ENCODE data around the gene MNX1.
A peak's percentile ranks its signal among the peaks of the same experiment; 100 is the strongest.

MNX1 gene

GRCh38 chr7:157032644-157033482 is 22.4 kb upstream of the MNX1 start:
- no peak for DNase-seq

GRCh38 chr7:157032128-157032527 is 21.7 kb upstream of the MNX1 start:
- no peak for DNase-seq

GRCh38 chr7:157028199-157028903 is 17.9 kb upstream of the MNX1 start:
- DNase-seq: no peak

GRCh38 chr7:157027568-157028198 is 17.2 kb upstream of the MNX1 start:
- no peak for DNase-seq

GRCh38 chr7:157024716-157025115 is 14.3 kb upstream of the MNX1 start:
- no peak for DNase-seq

GRCh38 chr7:157023589-157023905 is 13.1 kb upstream of the MNX1 start:
- DNase-seq: no peak

- DNase-seq: peak; percentile 67
Measured at GRCh38 chr7:157022681-157023588, 12.5 kb upstream of the MNX1 start.

GRCh38 chr7:157021871-157022680 is 11.6 kb upstream of the MNX1 start:
- peak; percentile 40 for DNase-seq

GRCh38 chr7:157021071-157021870 is 10.8 kb upstream of the MNX1 start:
- peak; percentile 50 for DNase-seq

GRCh38 chr7:157020514-157021070 is 10.1 kb upstream of the MNX1 start:
- peak; percentile 37 for DNase-seq

GRCh38 chr7:157019718-157020451 is 9.4 kb upstream of the MNX1 start:
- DNase-seq: no peak

GRCh38 chr7:157018997-157019608 is 8.6 kb upstream of the MNX1 start:
- peak; percentile 57 for DNase-seq

- DNase-seq: peak; percentile 54
Measured at GRCh38 chr7:157018328-157018996, 8.0 kb upstream of the MNX1 start.

- no peak for DNase-seq
Measured at GRCh38 chr7:157017603-157018327, 7.3 kb upstream of the MNX1 start.

- DNase-seq: no peak
Measured at GRCh38 chr7:157017149-157017548, 6.7 kb upstream of the MNX1 start.

GRCh38 chr7:157016352-157017041 is 6.0 kb upstream of the MNX1 start:
- peak; percentile 25 for DNase-seq

GRCh38 chr7:157016024-157016351 is 5.5 kb upstream of the MNX1 start:
- no peak for DNase-seq
